DOHH2 (cell line): Measurements from ENCODE around the gene CCNI.

Experiments
- EZH2phosphoT487 ChIP-seq: fragments of 200-600 bp; sonication (generic); IDR thresholded peaks from 2 replicates; pipeline ENCODE4 v1.6.1; 2017; ENCODE audit warnings: borderline replicate concordance, mild to moderate bottlenecking, antibody characterized with exemption, low read length, moderate library complexity, mixed read lengths
- TF ChIP-seq, protein P1 (sequence below): fragments of 200-600 bp; sonication (generic); IDR thresholded peaks from one replicate; pipeline ENCODE4 v1.5.1; 2014; ENCODE audit warnings: antibody characterized with exemption, mild to moderate bottlenecking, low read depth, low read length; ENCODE audit not compliant: poor library complexity, severe bottlenecking

DNA sequence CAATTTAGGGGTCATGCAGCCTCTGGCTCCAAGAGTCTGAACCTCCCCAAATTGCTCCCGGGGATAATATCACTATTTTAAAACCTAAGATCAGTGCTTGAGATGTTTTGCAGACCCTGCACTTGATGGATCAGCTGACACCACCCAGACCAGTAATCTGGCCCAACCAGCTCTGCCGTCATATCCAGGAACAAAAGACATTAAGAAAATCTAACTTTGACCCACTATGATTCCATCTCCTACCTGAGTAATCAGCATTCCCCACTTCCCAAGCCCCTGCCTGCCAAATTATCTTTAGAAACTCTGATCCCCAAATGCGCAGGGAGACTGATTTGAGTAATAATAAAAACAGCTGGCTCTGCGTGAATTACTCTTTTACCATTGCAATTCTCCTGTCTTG, 46.9 kb upstream of the CCNI start:
- TF ChIP-seq EZH2phosphoT487: no peak
- TF ChIP-seq, protein P1, sequence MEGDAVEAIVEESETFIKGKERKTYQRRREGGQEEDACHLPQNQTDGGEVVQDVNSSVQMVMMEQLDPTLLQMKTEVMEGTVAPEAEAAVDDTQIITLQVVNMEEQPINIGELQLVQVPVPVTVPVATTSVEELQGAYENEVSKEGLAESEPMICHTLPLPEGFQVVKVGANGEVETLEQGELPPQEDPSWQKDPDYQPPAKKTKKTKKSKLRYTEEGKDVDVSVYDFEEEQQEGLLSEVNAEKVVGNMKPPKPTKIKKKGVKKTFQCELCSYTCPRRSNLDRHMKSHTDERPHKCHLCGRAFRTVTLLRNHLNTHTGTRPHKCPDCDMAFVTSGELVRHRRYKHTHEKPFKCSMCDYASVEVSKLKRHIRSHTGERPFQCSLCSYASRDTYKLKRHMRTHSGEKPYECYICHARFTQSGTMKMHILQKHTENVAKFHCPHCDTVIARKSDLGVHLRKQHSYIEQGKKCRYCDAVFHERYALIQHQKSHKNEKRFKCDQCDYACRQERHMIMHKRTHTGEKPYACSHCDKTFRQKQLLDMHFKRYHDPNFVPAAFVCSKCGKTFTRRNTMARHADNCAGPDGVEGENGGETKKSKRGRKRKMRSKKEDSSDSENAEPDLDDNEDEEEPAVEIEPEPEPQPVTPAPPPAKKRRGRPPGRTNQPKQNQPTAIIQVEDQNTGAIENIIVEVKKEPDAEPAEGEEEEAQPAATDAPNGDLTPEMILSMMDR: no peak
